GM18868 (cell line): ENCODE measurements around the gene DAG1.

Experiments used
- ATAC-seq: cut with Tn5 transposase; IDR thresholded peaks from one replicate; pipeline ENCODE4 v1.9.1; 2021; ENCODE audit warnings: mild to moderate bottlenecking, moderate library complexity; ENCODE audit not compliant: unreplicated experiment

DAG1 gene

GRCh38 chr3:49512781-49513355 lies 42.8 kb downstream of the DAG1 start:
- ATAC-seq, result no peak

GRCh38 chr3:49513494-49514124 lies 43.5 kb downstream of the DAG1 start:
- ATAC-seq, result no peak

- ATAC-seq, result no peak
These were observed 47.9 kb downstream of the DAG1 start for GRCh38 chr3:49518016-49518415.

DNA sequence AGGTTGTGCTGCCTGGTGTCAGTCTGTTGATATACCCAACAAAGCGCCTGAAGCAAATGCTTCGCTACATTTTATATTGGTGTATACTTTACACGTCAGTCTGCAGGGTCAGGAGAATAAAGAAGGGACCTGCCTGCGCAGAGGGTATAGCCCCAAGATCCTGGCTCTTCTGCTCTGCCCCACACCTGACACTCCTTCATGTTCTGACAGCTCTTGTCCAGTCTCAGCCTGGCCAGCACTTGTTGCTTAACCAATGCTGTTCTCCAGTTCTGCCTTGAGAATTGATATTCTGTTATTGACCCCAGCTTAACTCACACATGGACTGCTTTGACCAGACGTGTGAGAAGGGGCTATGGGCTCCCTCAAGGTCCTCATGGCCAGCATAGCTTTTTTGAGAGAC lies 48.4 kb downstream of the DAG1 start:
- no peak for ATAC-seq

GRCh38 chr3:49519296-49519695 lies 49.2 kb downstream of the DAG1 start:
- ATAC-seq, result no peak

DNA sequence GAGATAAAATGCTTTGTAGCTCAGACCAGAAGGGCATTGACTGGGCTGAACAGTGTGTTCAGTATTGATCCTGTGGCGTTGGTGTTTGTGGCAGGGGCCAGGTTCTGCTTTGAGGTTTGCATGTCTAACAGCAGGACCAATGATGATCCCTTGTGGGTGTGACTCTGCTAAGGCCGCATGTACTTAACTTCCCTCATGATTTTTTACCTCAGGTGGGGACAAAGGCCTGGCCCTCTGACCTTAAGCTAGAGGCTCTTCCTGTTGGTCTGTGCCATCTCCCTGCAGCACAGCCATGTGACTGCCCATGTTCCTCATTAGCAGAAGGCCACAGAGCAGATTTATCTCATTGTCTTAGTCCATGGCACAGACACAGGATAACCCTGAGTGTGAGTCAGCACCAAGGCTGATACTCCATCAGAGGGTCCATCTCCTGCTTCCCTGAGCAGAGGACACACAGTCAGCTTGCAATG lies 49.9 kb downstream of the DAG1 start:
- ATAC-seq, result no peak

DNA sequence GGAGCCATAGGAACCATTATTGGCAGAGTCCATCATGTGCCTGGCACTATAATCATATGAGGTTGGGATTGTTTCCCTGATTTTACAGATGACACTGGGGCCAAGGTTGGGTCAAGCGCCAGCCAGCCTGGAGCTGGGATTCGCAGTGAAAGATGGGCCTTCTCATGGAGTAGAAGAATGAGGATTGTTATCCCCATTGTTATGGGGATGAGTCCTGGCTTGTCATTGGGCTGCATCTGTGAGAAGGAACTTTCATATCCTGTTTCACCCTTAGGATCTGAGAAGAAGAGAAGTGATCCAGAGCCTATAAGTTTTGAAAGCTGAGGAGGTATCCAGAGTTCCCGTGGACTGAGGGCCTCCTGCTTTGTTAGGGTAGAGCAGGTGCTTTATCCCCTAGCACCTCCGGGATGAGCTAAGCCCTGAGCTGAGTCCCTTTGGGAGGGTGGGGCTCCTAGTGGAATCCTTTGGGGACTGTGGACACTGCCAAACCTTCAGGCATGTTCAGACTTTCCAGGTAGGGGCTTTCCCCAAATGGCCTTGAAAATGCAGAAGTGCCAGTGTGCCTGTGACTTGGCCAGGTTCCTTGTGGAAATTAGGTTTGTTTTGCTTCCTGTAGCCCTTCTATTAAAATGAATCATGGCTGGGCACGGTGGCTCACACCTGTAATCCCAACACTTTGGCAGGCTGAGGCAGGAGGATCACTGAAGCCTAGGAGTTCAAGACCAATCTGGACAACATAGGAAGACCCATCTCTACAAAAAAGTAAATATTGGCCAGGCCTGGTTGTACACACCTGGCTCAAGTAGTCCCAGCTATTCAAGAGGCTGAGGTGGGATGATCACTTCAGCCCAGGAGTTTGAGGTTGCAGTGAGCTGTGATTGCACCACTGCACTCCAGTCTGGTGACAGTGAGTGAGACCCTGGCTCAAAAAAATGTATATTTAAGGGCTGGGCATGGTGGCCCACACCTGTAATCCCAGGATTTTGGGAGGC lies 54.0 kb downstream of the DAG1 start:
- ATAC-seq, result no peak

- no peak for ATAC-seq
These were observed 59.5 kb downstream of the DAG1 start for GRCh38 chr3:49529567-49529966.

DNA sequence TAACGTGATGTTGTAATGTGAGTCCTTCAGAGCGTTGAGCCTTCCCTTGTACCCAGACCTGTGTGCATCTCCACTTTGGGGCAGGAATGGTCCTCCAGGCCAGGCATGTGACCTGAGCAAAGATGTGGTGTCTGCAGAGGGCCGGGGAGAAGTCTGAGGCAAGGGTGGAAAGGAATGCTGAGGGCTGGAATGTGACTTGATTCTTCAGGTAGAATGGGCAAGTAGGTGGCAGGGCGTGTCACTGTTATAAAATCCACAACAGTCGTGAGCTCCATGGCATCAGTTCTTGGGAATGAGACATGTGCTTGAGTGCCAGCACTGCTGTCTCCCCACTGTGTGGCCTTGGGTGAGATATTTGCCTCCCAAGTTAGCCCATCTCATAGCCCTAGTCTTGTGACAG lies 60.2 kb downstream of the DAG1 start:
- no peak for ATAC-seq

DNA sequence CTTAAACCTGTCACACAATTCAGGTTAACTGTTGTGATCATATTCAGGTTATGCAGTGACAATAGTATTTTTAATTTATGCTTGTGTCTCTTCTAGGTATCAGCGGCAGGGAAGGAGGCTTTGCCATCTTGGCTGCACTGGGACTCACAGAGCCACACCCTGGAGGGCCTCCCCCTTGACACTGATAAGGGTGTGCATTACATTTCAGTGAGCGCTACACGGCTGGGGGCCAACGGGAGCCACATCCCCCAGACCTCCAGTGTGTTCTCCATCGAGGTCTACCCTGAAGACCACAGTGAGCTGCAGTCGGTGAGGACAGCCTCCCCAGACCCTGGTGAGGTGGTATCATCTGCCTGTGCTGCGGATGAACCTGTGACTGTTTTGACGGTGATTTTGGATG lies 60.6 kb downstream of the DAG1 start:
- ATAC-seq, result no peak

DNA sequence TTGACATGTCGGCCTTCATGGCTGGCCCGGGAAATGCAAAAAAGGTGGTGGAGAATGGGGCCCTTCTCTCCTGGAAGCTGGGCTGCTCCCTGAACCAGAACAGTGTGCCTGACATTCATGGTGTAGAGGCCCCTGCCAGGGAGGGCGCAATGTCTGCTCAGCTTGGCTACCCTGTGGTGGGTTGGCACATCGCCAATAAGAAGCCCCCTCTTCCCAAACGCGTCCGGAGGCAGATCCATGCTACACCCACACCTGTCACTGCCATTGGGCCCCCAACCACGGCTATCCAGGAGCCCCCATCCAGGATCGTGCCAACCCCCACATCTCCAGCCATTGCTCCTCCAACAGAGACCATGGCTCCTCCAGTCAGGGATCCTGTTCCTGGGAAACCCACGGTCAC lies 61.2 kb downstream of the DAG1 start:
- ATAC-seq, result no peak

GRCh38 chr3:49531715-49532114 lies 61.6 kb downstream of the DAG1 start:
- no peak for ATAC-seq

GRCh38 chr3:49533031-49533430 lies 63.0 kb downstream of the DAG1 start:
- ATAC-seq, result no peak

- ATAC-seq, result no peak
These were observed 63.9 kb downstream of the DAG1 start for GRCh38 chr3:49533786-49534519.

DNA sequence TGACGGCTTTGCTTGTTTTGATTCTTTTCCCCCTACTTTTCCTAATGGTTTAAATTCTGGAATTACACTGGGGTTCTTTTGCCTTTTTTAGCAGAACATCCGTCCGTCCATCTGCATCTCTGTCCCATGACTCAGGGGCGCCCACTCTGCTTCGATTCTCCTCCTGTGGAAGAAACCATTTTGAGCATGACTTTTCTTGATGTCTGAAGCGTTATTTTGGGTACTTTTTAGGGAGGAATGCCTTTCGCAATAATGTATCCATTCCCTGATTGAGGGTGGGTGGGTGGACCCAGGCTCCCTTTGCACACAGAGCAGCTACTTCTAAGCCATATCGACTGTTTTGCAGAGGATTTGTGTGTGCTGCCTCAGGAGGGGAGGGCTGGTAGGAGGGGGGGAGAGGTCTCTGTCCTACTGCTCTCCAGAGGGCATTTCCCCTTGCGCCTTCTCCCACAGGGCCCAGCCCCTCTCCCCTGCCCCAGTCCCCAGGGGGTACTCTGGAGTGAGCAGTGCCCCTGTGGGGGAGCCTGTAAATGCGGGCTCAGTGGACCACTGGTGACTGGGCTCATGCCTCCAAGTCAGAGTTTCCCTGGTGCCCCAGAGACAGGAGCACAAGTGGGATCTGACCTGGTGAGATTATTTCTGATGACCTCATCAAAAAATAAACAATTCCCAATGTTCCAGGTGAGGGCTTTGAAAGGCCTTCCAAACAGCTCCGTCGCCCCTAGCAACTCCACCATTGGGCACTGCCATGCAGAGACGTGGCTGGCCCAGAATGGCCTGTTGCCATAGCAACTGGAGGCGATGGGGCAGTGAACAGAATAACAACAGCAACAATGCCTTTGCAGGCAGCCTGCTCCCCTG lies 64.7 kb downstream of the DAG1 start:
- ATAC-seq, result no peak

GRCh38 chr3:49535971-49536874 lies 66.2 kb downstream of the DAG1 start:
- ATAC-seq, result no peak

DNA sequence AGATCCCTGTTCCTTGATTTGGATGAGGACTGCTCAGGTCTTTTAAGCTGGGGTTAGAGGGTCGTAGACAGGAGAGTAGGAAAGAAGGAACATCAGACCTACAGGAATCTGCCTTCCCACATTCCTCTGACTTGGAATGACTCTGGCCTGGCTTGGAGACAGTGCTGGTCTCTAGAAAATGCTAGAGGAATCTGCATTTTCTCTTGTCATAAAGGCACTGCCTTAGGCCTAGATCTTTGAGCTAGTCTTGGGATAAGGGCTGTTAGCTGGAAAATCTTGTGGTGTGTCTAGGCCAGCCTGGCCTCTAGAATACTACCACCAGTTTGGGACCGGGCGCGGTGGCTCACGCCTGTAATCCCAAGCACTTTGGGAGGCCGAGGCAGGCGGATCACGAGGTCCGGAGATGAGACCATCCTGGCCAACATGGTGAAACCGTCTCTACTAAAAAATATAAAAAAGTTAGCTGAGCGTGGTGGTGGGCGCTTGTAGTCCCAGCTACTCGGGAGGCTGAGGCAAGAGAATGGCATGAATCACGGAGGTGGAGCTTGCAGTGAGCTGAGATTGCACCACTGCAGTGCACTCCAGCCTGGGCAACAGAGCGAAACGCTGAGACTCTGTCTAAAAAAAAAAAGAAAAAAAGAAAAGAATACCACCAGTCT lies 66.9 kb downstream of the DAG1 start:
- no peak for ATAC-seq
